HG02623 (cell line): ENCODE data around the gene GALNT13.
"Not testable (repeated sequence)": the region's sequence is repeated elsewhere in the genome, so short reads cannot be mapped to it uniquely, and the experiment has no call there.

Experiments used
- ATAC-seq: cut with Tn5 transposase; IDR thresholded peaks from one replicate; pipeline ENCODE4 v1.9.1; 2021; ENCODE audit warnings: moderate library complexity; ENCODE audit not compliant: unreplicated experiment

Gene GALNT13

GRCh38 chr2:154459286-154459685, 587.6 kb downstream of the GALNT13 start:
- ATAC-seq, result no peak

DNA sequence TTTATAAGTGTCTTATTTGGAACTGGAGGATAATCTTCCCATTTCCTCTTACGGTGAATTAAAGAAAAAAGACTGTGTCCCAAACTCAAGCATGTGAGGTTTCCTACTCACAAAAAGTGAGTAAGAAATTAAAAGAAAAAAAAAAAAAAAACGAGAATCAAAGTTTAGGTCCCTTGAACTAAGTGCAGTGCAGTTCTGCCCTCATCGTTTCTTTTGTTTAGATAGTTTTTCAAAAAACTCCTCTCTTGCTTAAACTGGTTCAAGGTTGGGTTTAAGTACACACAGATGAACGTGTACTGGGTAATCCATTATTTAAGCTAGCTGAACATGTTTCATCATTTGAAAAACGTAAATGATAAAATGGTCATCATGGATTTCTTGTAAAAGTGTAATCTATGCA, 590.9 kb downstream of the GALNT13 start:
- no peak for ATAC-seq

DNA sequence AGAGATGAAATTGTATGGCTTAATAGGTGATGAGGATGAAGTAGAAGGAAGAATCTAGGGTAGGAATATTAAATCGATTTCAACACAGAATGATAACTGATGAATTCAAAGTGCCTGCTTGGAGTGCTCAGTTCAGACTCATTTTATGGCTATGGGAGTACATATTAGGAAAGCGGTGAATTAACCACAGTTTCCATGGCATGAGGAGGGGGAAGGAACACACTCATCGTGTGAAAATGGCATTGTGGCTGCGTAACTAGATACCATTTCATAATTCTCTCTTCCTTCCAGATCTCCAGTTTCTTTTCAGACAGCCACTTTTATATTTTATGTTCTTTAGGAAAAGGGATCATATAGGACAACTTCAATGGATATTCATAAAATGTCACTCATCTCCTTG, 594.5 kb downstream of the GALNT13 start:
- ATAC-seq, result no peak

- no peak for ATAC-seq
Observed at GRCh38 chr2:154470376-154470775, 598.7 kb downstream of the GALNT13 start.

DNA sequence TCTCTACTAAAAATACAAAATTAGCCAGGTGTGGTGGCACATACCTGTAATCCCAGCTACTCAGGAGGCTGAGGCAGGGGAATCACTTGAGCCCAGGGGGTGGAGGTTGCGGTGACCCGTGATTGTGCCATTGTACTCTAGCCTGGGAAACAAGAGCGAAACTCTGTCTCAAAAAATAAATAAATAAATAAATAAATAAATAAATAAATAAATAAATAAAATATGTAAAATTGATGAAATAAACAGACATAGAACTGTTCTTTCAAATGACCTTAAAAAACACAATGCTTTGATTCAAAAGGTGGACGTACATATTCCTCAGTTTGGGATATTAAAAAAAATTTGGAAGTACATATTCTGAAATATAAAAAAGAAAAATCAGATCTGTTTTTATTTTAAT, 599.8 kb downstream of the GALNT13 start:
- not testable (repeated sequence) for ATAC-seq

DNA sequence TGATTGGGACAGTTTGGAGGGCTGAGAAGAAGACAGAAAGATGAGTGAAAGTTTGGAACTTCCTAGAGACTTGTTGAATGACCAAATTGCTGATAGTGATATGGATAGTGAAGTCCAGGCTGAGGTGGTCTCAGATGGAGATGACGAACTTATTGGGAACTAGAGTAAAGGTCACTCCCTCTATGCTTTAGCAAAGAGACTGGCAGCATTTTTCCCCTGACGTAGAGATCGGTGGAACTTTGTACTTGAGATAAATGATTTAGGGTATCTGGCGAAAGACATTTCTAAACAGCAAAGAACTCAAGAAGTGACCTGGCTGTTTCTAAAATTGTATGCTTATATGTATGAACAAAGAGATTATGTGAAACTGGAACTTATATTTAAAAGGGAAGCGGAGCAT, 605.6 kb downstream of the GALNT13 start:
- no peak for ATAC-seq

DNA sequence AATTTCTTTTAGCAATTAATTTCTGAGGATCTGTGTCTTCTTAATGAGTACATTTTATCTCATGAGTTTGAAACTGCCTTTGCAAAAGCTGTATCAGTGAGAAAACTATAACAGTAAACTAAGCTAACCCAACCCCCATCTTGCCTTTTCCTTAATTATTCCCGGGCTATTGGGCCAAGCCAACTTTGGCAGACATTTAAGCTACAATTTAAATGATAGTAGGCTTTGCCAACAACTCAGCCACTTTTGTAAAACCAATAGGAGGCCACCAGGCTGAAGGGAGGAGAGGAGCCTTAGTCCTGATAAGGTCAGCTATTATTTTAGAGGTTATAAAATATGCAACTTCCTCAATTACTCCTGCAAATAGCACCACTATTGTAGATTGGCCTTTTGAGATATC, 608.8 kb downstream of the GALNT13 start:
- no peak for ATAC-seq

- no peak for ATAC-seq
Observed at GRCh38 chr2:154481336-154481735, 609.6 kb downstream of the GALNT13 start.

GRCh38 chr2:154484338-154485099, 612.8 kb downstream of the GALNT13 start:
- ATAC-seq, result no peak

DNA sequence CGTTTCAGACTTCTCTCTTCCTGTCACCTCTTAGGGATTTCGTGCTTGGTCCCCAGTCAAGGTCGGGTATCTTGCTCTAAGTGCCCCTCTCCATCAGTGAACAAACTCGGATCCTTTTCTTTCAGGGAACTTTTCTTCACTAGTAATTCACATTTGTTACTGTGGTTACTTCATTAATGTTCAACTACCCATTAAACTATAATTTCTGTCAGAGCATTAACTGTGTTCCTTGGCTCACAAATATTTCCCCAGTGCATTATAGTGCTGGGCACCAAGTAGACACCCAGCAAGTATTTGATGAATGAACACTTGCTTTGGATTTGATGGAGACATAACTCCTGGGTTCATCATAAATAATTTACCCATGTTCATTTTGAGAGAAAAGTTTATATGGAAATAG, 617.1 kb downstream of the GALNT13 start:
- ATAC-seq, result no peak

- ATAC-seq, result no peak
Observed at GRCh38 chr2:154489266-154489858, 617.6 kb downstream of the GALNT13 start.

- no peak for ATAC-seq
Observed at GRCh38 chr2:154490530-154490929, 618.8 kb downstream of the GALNT13 start.

DNA sequence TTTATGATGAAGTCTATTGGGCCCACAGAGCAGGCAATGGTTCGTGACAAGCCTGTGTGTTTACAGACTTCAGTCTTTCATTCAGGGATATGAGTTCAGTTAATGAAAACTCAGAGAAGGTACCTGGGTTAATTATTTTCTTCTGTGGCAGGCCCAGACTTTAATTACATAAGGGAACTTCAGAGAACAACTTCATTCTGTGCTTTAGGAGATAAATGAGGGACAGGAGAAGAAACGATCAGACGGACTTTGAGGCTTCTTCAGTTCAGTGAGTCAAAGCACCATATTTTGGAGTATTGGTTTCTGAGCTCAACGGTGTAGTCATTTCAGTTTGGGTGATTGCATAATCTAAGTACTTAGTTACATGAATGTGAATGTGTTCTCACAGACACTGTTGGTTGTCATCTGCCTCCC, 623.7 kb downstream of the GALNT13 start:
- no peak for ATAC-seq

- no peak for ATAC-seq
Observed at GRCh38 chr2:154497019-154497418, 625.3 kb downstream of the GALNT13 start.
